Spleen (tissue), 11 donors: Measurements from ENCODE around the gene AP2A1. TPM values are rescaled to one million over a fixed set of nuclear protein-coding genes. Genes with fewer than 3 reads are reported as not detected.

ENCODE experiments used
- DNase-seq: peaks from one replicate; pipeline ENCODE4 v3.0.0-alpha.2; 2020
- H3K27ac ChIP-seq, 8 donors: fragments of 200-600 bp; sonication (generic) in 7 of 8; 1 replicate in 4 of 8; 2 replicates in 4 of 8; pipeline versions ENCODE4 v1.5.0 to v1.8.0; 2016 to 2021; ENCODE audit warnings: inconsistent platforms in 4 of 8, mild to moderate bottlenecking in 4 of 8, moderate library complexity in 1 of 8
- H3K27me3 ChIP-seq, 7 donors: fragments of 200-600 bp; sonication (generic) in 6 of 7; replicated peaks in 1 of 7; 1 replicate in 4 of 7; 2 replicates in 3 of 7; pipeline versions ENCODE4 v1.5.0 to v1.8.0; 2016 to 2021; ENCODE audit warnings: inconsistent platforms in 3 of 7, mild to moderate bottlenecking in 1 of 7
- H3K36me3 ChIP-seq, 6 donors: fragments of 200-600 bp; sonication (generic) in 5 of 6; 1 replicate in 4 of 6; 2 replicates in 2 of 6; pipeline versions ENCODE4 v1.5.0 to v1.8.0; 2016 to 2021; ENCODE audit warnings: inconsistent platforms in 2 of 6
- H3K4me1 ChIP-seq, 6 donors: fragments of 200-600 bp; sonication (generic) in 5 of 6; 1 replicate in 3 of 6; 2 replicates in 3 of 6; pipeline versions ENCODE4 v1.5.0 to v1.8.0; 2016 to 2021; ENCODE audit warnings: inconsistent platforms in 3 of 6
- H3K4me3 ChIP-seq, 8 donors: fragments of 200-600 bp; sonication (generic) in 7 of 8; 1 replicate in 4 of 8; 2 replicates in 4 of 8; pipeline versions ENCODE4 v1.5.0 to v1.8.0; 2016 to 2021; ENCODE audit warnings: inconsistent platforms in 4 of 8, mild to moderate bottlenecking in 4 of 8, moderate library complexity in 2 of 8
- H3K9me3 ChIP-seq, 8 donors: fragments of 200-600 bp; sonication (generic) in 7 of 8; 1 replicate in 4 of 8; 2 replicates in 4 of 8; pipeline versions ENCODE4 v1.5.0 to v1.8.0; 2016 to 2021; ENCODE audit warnings: inconsistent platforms in 4 of 8
- POLR2A ChIP-seq, 3 donors: fragments of 450-650 bp; IDR thresholded peaks; one replicate each; pipeline ENCODE4 v1.5.1; 2017; ENCODE audit warnings: antibody characterized with exemption in 3 of 3, mild to moderate bottlenecking in 1 of 3
- POLR2AphosphoS5 ChIP-seq, 3 donors: sonication (generic); formaldehyde crosslinking; IDR thresholded peaks; one replicate each; pipeline ENCODE4 v1.5.1; 2017; ENCODE audit warnings: antibody characterized with exemption in 3 of 3
- WGBS, 5 donors: extraction: QIAGEN DNeasy Blood & Tissue Kit in 3 of 5; methylation state at CpG; one replicate each; pipeline versions ENCODE4 v1.1.5 to v1.1.7; 2013 to 2018; 5-methylcytosine and 5-hydroxymethylcytosine counted together
- intact Hi-C: fragments of 100-400 bp; cut with DNase I; formaldehyde crosslinking; loops from one replicate; pipeline ENCODE4 v1.15.0; 2023; ENCODE audit warnings: low total_unique reads
- polyA plus RNA-seq, 3 donors: library from polyadenylated mRNA; stranded (reverse); fragments of 200-250 nt; gene quantifications; one replicate each; pipeline ENCODE4 v1.2.1, GENCODE V29; 2013
- total RNA-seq, 7 donors: library from RNA; depleted of rRNA in 3 of 7; stranded (reverse); fragments of >200 nt in 3 of 7; fragmentation: NEBNext Ultra II Directional in 4 of 7; extraction: Animal tissue kit (Norgen Biotek cat#: 25700) in 4 of 7; gene quantifications; one replicate each; pipeline versions ENCODE4 v1.1.0 to v1.2.1, GENCODE V29; 2016 to 2021
- TF ChIP-seq, protein P1 (sequence below), 11 experiments: fragments of 200-600 bp in 7 of 11; fragments of 450-650 bp in 4 of 11; sonication (generic) in 4 of 11; IDR thresholded peaks in 8 of 11; conservative IDR thresholded peaks in 3 of 11; 1 replicate in 7 of 11; 2 replicates in 4 of 11; pipeline versions ENCODE4 v1.4.0 to v1.8.0; 2016 to 2021; ENCODE audit warnings: antibody characterized with exemption in 11 of 11, inconsistent platforms in 4 of 11, mild to moderate bottlenecking in 1 of 11
- donor health status: healthy with polysubstance abuse.
- donor health status: DM: no; HTN: no; CAD: no; lungs with moderate emphysema.
- donor health status: DM: no; HTN: no; CAD: no.
- donor health status: Bipolar disorder and iron deficiency.
- donor health status: healthy.
- donor health status: DM: no; HTN: no; CAD: no.
- donor health status: DM: yes; HTN: yes; CAD: no.

The AP2A1 gene
- total and polyA plus RNA-seq, 10 donors = 18.1 to 108 (median 89.1) TPM

DNA sequence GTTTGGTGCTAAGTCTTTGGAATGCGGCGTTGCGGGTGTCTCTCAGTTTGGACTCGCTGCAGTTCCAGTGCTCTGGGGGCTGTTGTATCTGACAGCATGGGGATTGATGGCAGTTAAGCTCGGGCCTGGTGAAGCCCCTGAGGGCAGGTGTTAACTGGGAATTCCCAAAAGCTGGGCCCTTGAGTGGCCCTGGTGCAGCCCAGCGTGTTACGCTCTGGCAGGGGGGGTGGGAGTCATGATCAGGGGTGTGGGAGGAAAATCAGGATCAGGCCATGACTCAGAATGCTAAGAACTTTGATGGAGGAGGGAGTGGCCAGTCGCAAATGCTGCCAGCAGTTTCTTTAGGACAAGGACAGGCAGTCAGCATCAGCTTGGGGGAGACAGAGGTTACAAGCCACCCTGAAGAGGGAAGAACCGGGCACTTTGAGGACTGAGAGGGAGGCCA lies 19.6 kb downstream of the AP2A1 start:
- Histone ChIP-seq H3K27me3 (no peaks in the 10 kb centered on the region), H3K36me3 (peaks cover 5 to 100% (median 61%) of the 10 kb centered on the region in 6 donors), H3K4me3 (no peak overlapping the region), H3K27ac (peak overlapping the region in 5 of 8 donors; percentile 34 to 61 (median 53)), H3K4me1 (peaks cover 0 to 62% (median 15%) of the 10 kb centered on the region in 6 donors), H3K9me3 (no peaks in the 10 kb centered on the region)
- intact Hi-C loops = no loop called here
- DNase-seq = no peak
- TF ChIP-seq, protein P1, sequence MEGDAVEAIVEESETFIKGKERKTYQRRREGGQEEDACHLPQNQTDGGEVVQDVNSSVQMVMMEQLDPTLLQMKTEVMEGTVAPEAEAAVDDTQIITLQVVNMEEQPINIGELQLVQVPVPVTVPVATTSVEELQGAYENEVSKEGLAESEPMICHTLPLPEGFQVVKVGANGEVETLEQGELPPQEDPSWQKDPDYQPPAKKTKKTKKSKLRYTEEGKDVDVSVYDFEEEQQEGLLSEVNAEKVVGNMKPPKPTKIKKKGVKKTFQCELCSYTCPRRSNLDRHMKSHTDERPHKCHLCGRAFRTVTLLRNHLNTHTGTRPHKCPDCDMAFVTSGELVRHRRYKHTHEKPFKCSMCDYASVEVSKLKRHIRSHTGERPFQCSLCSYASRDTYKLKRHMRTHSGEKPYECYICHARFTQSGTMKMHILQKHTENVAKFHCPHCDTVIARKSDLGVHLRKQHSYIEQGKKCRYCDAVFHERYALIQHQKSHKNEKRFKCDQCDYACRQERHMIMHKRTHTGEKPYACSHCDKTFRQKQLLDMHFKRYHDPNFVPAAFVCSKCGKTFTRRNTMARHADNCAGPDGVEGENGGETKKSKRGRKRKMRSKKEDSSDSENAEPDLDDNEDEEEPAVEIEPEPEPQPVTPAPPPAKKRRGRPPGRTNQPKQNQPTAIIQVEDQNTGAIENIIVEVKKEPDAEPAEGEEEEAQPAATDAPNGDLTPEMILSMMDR (IDR thresholded peaks at IDR 0.05 in 8 of 11, conservative IDR thresholded peaks at IDR 0.05 in 3 of 11) = no peak
- TF ChIP-seq POLR2AphosphoS5 (IDR thresholded peaks at IDR 0.05) = no peak
- no peak for TF ChIP-seq POLR2A (IDR thresholded peaks at IDR 0.05)
- WGBS, 5 donors = 71 to 90% (median 75%) methylated on average over 9 of the region's 9 CpGs

DNA sequence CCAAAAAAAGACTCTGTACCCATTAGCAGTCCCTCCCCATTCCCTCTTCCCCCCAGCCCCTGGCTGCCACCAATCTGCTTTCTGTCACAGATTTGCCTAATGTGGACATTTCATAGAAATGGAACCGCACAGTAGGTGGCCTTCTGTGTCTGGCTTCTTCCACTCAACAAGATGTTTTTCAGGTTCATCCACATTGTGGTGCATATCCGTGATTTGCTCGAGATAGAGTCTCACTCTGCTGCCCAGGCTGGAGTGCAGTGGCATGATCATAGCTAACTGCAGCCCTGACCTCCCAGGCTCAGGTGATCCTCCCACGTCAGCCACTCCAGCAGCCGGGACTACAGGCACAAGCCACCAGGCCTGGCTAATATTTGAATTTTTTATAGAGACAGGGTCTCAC lies 20.9 kb downstream of the AP2A1 start:
- no peaks in the 10 kb centered on the region for H3K27me3 ChIP-seq
- H3K4me3 ChIP-seq = no peak overlapping the region
- TF ChIP-seq POLR2A (IDR thresholded peaks at IDR 0.05) (no peak), POLR2AphosphoS5 (IDR thresholded peaks at IDR 0.05) (no peak)
- TF ChIP-seq, protein P1 (IDR thresholded peaks at IDR 0.05 in 8 of 11, conservative IDR thresholded peaks at IDR 0.05 in 3 of 11) = no peak
- no peak for DNase-seq
- intact Hi-C loops = no loop called here
- H3K4me1 ChIP-seq = peaks cover 0 to 69% (median 18%) of the 10 kb centered on the region in 6 donors
- WGBS, 5 donors = 82 to 94% (median 93%) methylated on average over 5 of the region's 5 CpGs
- H3K36me3 ChIP-seq = peaks cover 8 to 100% (median 67%) of the 10 kb centered on the region in 6 donors
- no peaks in the 10 kb centered on the region for H3K9me3 ChIP-seq
- H3K27ac ChIP-seq = no peak overlapping the region

DNA sequence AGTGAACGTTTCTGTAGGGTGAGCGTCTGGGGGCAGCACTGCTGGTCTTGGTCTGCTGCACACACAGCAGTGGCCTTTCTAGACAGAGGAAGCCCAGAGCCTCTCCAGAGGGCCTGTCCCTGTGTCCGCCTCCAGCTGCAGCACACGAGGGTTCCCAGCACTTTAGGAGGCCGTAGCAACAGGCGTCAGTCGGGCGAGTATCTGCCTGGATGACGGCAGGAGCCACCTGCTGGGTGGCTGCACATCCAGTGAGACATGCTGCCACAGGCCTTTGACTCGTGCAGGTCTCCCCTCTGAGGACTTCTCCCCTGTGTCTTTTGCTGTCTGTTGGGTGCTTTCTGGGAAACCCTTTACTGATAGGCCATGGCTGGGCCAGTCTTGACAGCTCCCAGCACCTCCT lies 22.1 kb downstream of the AP2A1 start:
- Histone ChIP-seq H3K4me1 (peaks cover 0 to 69% (median 18%) of the 10 kb centered on the region in 6 donors), H3K9me3 (no peaks in the 10 kb centered on the region), H3K36me3 (peaks cover 9 to 100% (median 68%) of the 10 kb centered on the region in 6 donors), H3K27me3 (no peaks in the 10 kb centered on the region), H3K4me3 (no peak overlapping the region), H3K27ac (no peak overlapping the region)
- TF ChIP-seq, protein P1 (IDR thresholded peaks at IDR 0.05 in 8 of 11, conservative IDR thresholded peaks at IDR 0.05 in 3 of 11) = no peak
- no peak for TF ChIP-seq POLR2A (IDR thresholded peaks at IDR 0.05)
- no peak for TF ChIP-seq POLR2AphosphoS5 (IDR thresholded peaks at IDR 0.05)
- 75 to 95% (median 90%) methylated on average over 4 to 10 of the region's 10 CpGs for WGBS, 5 donors
- no peak for DNase-seq
- intact Hi-C loops = no loop called here

DNA sequence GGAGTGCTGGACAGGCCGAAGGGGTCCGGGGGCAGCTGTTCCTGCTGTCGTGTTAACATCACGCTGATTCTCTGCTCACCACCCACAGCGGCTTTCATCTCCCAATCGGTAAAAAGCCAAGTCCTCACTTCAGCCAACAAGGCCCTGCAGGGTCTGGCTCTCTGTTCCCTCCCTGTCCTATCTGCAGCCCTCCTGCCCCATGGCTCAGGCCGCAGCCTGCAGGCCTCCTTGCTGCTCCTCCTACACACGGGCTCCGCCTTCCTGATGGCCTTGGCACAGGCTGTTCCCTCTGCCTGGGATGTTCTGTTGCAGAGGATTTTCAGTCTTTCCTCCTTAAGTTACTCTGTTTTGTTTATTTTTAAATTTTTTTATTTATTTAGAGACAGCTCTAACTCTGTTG lies 24.1 kb downstream of the AP2A1 start:
- no peak overlapping the region for H3K4me3 ChIP-seq
- 64 to 72% (median 70%) methylated on average over 9 of the region's 9 CpGs for WGBS, 5 donors
- peak overlapping the region in 5 of 8 donors; percentile 59 to 74 (median 65) for H3K27ac ChIP-seq
- H3K4me1 ChIP-seq = peaks cover 0 to 61% (median 18%) of the 10 kb centered on the region in 6 donors
- H3K27me3 ChIP-seq = no peaks in the 10 kb centered on the region
- H3K9me3 ChIP-seq = no peaks in the 10 kb centered on the region
- intact Hi-C loops = no loop called here
- DNase-seq = no peak
- H3K36me3 ChIP-seq = peaks cover 15 to 100% (median 75%) of the 10 kb centered on the region in 6 donors
- TF ChIP-seq POLR2AphosphoS5 (IDR thresholded peaks at IDR 0.05) (peak; percentile 62 to 80 (median 79)), POLR2A (IDR thresholded peaks at IDR 0.05) (no peak)
- TF ChIP-seq, protein P1 (IDR thresholded peaks at IDR 0.05 in 8 of 11, conservative IDR thresholded peaks at IDR 0.05 in 3 of 11) = no peak
